BE2C (cell line): ENCODE measurements around the gene CNTD1.

ENCODE experiments used
- DNase-seq: peaks from one replicate; pipeline ENCODE4 v3.0.0-alpha.2; 2020
- H3K27me3 ChIP-seq: fragments of 250-450 bp; sonication (Bioruptor Pico); 2 replicates; pipeline ENCODE4 v1.5.1; 2020; ENCODE audit warnings: mild to moderate bottlenecking
- H3K36me3 ChIP-seq: fragments of 250-450 bp; sonication (Bioruptor Pico); 2 replicates; pipeline ENCODE4 v1.5.1; 2020; ENCODE audit warnings: mild to moderate bottlenecking
- H3K4me1 ChIP-seq: fragments of 250-450 bp; sonication (Bioruptor Pico); 2 replicates; pipeline ENCODE4 v1.5.1; 2020
- H3K4me3 ChIP-seq: 2 replicates; pipeline ENCODE4 v1.5.1; 2011; ENCODE audit warnings: low read depth, low read length
- H3K9me3 ChIP-seq: fragments of 250-450 bp; sonication (Bioruptor Pico); 2 replicates; pipeline ENCODE4 v1.5.1; 2020
- TF ChIP-seq, protein P1 (sequence below): IDR thresholded peaks from 2 replicates; pipeline ENCODE4 v1.5.1; 2012; ENCODE audit warnings: mild to moderate bottlenecking, low read depth, low read length

CNTD1 gene

DNA sequence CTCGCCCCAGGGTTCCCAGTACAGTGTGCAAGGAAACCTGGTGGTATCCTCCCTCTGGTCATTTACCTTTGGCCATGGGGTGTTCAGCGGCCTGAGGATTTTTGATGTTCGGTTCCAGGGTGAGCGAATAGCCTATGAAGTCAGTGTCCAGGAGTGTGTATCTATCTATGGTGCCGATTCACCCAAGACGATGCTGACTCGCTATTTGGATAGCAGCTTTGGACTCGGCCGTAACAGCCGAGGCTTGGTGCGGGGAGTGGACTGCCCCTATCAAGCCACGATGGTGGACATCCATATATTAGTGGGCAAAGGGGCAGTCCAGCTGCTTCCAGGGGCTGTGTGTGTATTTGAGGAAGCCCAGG is 46.9 kb downstream of the CNTD1 start:
- no peaks in the 10 kb centered on the region for H3K9me3 ChIP-seq
- DNase-seq = no peak
- no peak overlapping the region for H3K4me3 ChIP-seq
- H3K27me3 ChIP-seq = no peaks in the 10 kb centered on the region
- TF ChIP-seq, protein P1, sequence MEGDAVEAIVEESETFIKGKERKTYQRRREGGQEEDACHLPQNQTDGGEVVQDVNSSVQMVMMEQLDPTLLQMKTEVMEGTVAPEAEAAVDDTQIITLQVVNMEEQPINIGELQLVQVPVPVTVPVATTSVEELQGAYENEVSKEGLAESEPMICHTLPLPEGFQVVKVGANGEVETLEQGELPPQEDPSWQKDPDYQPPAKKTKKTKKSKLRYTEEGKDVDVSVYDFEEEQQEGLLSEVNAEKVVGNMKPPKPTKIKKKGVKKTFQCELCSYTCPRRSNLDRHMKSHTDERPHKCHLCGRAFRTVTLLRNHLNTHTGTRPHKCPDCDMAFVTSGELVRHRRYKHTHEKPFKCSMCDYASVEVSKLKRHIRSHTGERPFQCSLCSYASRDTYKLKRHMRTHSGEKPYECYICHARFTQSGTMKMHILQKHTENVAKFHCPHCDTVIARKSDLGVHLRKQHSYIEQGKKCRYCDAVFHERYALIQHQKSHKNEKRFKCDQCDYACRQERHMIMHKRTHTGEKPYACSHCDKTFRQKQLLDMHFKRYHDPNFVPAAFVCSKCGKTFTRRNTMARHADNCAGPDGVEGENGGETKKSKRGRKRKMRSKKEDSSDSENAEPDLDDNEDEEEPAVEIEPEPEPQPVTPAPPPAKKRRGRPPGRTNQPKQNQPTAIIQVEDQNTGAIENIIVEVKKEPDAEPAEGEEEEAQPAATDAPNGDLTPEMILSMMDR = no peak
- H3K36me3 ChIP-seq = peaks cover 29% of the 10 kb centered on the region
- H3K4me1 ChIP-seq = no peaks in the 10 kb centered on the region

DNA sequence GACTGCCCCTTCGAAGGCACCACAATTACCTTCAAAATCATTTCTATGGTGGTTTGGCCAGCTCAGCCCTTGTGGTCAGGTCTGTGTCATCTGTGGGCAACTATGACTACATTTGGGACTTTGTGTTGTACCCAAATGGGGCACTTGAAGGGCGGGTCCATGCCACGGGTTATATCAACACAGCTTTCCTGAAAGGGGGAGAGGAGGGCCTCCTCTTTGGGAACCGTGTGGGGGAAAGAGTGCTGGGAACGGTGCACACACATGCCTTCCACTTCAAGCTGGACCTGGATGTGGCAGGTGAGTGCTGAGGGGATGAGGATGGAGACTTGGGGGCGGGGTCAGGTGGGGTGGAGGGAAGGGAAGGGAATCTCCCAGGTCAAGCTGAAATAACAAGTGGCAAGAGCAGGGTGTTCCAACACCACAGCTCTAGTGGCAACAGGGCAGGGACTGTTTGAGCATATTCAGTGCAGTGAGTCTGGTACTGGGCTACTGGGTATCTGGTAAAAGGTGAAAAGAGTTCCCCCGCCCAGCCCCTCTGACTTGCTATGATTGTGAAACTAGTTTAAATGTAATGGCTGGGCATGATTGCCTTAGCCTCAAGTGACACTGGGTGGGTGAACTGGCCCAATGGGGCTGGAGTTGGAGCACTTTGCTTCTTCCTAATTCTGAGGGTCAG is 47.4 kb downstream of the CNTD1 start:
- Histone ChIP-seq H3K36me3 (peaks cover 27% of the 10 kb centered on the region), H3K4me1 (no peaks in the 10 kb centered on the region), H3K4me3 (no peak overlapping the region), H3K9me3 (no peaks in the 10 kb centered on the region), H3K27me3 (no peaks in the 10 kb centered on the region)
- DNase-seq = no peak
- TF ChIP-seq, protein P1 = no peak

DNA sequence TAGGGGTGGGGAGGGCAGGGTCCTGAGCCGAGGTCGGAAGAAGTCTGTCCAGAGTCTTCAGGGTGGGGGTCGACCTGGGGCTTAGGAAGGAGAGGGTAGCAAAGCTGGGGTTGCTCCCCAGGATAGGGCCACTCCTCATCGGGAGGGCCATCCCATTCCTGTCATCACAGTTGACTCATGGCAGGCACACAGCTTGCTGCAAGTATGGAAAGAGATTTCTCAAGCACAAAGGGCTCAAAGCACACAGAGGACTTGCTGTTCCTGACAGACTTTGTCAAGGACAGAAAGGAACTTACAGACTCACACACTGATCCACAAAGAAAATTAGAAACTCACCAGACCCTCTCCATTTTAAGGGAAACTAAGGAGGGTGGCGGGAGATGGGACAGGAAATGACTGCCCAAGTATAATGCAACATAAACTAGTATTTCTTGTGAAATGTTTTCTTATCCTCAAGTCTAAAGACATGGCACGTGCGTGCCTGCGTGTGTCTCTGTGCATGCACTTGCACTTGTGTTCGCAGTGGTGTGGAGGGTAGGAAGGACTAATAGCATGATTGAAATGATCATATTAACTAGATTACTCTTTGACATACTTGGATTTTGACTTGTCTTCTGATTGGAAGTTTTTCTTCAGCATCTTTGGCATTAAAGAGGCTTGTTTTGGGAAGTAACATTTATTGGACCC is 48.1 kb downstream of the CNTD1 start:
- H3K36me3 ChIP-seq = peaks cover 22% of the 10 kb centered on the region

DNA sequence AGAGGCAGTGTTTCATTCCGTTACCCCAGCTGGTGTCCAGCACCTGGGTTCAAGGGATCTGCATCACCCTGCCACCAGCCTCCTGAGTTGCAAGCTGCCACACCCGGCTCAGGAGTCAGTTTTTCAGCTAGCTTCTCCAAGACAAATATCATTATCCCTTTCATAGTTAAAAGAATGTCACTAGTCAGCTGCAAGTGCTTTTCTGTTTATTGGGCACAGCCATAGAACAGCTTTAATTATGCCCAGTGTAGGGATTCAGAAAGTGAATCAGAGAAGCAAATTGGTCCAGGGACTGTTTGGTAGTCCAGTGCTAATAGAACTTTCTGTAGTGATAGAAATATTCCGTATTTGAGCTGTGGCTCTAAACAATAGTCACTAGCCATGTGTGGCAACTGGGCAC is 49.4 kb downstream of the CNTD1 start:
- Histone ChIP-seq H3K4me1 (no peaks in the 10 kb centered on the region), H3K27me3 (no peaks in the 10 kb centered on the region), H3K9me3 (no peaks in the 10 kb centered on the region), H3K4me3 (no peak overlapping the region), H3K36me3 (peaks cover 18% of the 10 kb centered on the region)
- DNase-seq = no peak
- TF ChIP-seq, protein P1 = no peak

More for the DNA sequence above, 48.1 kb downstream of the CNTD1 start:
- H3K4me1 ChIP-seq = no peaks in the 10 kb centered on the region
- H3K27me3 ChIP-seq = no peaks in the 10 kb centered on the region
- H3K9me3 ChIP-seq = no peaks in the 10 kb centered on the region
- no peak overlapping the region for H3K4me3 ChIP-seq
- TF ChIP-seq, protein P1 = no peak
- DNase-seq = no peak

DNA sequence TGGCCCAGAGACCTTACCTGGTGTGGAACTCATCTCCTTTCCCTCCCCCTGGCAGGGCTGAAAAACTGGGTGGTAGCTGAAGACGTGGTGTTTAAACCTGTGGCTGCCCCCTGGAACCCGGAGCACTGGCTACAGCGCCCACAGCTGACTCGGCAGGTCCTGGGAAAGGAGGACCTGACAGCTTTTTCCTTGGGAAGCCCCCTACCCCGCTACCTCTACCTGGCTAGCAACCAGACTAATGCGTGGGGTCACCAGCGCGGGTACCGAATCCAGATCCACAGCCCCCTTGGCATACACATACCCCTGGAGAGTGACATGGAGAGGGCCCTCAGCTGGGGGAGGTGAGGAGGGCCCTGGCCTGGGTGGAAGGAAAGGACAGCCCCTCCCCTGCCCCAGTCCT is 50.4 kb downstream of the CNTD1 start:
- TF ChIP-seq, protein P1 = no peak
- H3K4me3 ChIP-seq = no peak overlapping the region
- H3K9me3 ChIP-seq = no peaks in the 10 kb centered on the region
- H3K36me3 ChIP-seq = peaks cover 12% of the 10 kb centered on the region
- H3K4me1 ChIP-seq = no peaks in the 10 kb centered on the region
- no peak for DNase-seq
- no peaks in the 10 kb centered on the region for H3K27me3 ChIP-seq

DNA sequence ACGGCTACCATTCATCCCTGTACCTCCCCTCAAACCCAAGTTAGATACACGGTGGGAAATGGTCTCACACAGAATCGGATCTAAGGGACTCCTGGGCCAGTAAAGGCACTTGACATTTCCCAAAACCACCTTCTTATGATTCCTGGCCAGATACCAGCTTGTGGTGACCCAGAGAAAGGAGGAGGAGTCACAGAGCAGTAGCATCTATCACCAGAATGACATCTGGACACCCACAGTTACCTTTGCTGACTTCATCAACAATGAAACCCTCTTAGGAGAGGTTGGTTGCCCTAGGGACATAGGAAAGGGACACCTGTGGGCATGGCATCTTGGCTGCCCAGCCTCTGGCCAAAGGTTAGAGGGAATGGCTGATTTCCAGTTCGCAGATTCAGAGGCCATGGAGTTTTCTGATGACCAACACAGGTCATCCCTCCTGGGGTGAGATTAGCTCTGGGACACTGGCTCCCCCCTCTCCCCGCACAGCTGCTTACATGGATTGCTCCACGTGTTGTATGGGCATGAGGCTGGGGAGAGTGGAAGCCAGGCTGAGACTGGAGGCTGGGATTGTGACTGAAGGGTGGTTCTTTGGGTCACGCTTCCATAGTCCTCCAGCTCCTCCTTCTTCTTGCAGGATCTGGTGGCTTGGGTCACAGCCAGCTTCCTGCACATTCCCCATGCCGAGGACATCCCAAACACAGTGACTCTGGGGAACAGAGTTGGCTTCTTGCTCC is 51.0 kb downstream of the CNTD1 start:
- H3K4me1 ChIP-seq = no peaks in the 10 kb centered on the region
- no peak for DNase-seq
- no peaks in the 10 kb centered on the region for H3K9me3 ChIP-seq
- TF ChIP-seq, protein P1 = no peak
- no peaks in the 10 kb centered on the region for H3K27me3 ChIP-seq
- peaks cover 7% of the 10 kb centered on the region for H3K36me3 ChIP-seq
- no peak overlapping the region for H3K4me3 ChIP-seq
